ENCODE results near the gene ADK.
"Not testable (repeated sequence)": the region's sequence is repeated elsewhere in the genome, so short reads cannot be mapped to it uniquely, and the experiment has no call there.

The ADK gene

DNA sequence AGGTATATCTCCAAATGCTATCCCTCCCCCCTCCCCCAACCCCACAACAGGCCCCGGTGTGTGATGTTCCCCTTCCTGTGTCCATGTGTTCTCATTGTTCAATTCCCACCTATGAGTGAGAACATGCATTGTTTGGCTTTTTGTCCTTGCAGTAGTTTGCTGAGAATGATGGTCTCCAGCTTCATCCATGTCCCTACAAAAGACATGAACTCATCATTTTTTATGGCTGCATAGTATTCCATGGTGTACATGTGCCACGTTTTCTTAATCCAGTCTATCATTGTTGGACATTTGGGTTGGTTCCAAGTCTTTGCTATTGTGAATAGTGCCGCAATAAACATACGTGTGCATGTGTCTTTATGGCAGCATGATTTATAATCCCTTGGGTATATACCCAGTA is 417.9 kb downstream of the ADK start:
- not testable (repeated sequence) for H3K36me3 ChIP-seq (ENCODE audit: control insufficient read depth in 2 of 2, insufficient read depth in 2 of 2, low read length in 2 of 2); H3K27me3 ChIP-seq (ENCODE audit: control insufficient read depth in 2 of 2, insufficient read depth in 2 of 2, low read length in 2 of 2); H3K27ac ChIP-seq (ENCODE audit: low read depth in 2 of 2, low read length in 2 of 2); H3K4me1 ChIP-seq (ENCODE audit: control insufficient read depth in 2 of 2, insufficient read depth in 2 of 2, low read length in 2 of 2); H3K9me3 ChIP-seq (ENCODE audit: control insufficient read depth in 2 of 2, low read length in 2 of 2); H3K9ac ChIP-seq (ENCODE audit: low read depth in 1 of 2, low read length in 2 of 2); H3K4me3 ChIP-seq (ENCODE audit: low read length in 2 of 2)

DNA sequence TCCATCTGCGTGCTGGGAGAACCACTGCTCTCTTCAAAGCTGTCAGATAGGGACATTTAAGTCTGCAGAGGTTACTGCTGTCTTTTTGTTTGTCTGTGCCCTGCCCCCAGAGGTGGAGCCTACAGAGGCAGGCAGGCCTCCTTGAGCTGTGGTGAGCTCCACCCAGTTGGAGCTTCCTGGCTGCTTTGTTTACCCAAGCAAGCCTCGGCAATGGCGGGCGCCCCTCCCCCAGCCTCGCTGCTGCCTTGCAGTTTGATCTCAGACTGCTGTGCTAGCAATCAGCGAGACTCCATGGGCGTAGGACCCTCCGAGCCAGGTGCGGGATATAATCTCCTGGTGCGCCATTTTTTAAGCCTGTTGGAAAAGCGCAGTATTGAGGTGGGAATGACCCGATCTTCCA is 422.5 kb downstream of the ADK start:
- H3K4me1 ChIP-seq (ENCODE audit: control insufficient read depth in 2 of 2, insufficient read depth in 2 of 2, low read length in 2 of 2); H3K9ac ChIP-seq (ENCODE audit: low read depth in 1 of 2, low read length in 2 of 2); H3K4me3 ChIP-seq (ENCODE audit: low read length in 2 of 2); H3K27ac ChIP-seq (ENCODE audit: low read depth in 2 of 2, low read length in 2 of 2); H3K36me3 ChIP-seq (ENCODE audit: control insufficient read depth in 2 of 2, insufficient read depth in 2 of 2, low read length in 2 of 2); H3K9me3 ChIP-seq (ENCODE audit: control insufficient read depth in 2 of 2, low read length in 2 of 2); H3K27me3 ChIP-seq (ENCODE audit: control insufficient read depth in 2 of 2, insufficient read depth in 2 of 2, low read length in 2 of 2): not testable (repeated sequence)

GRCh38 chr10:74575191-74575720 is 424.2 kb downstream of the ADK start:
- Histone ChIP-seq H3K4me3 (ENCODE audit: low read length in 2 of 2) (no peak overlapping the region), H3K36me3 (ENCODE audit: control insufficient read depth in 2 of 2, insufficient read depth in 2 of 2, low read length in 2 of 2) (no peaks in the 10 kb centered on the region)

GRCh38 chr10:74575912-74576311 is 424.9 kb downstream of the ADK start:
- Histone ChIP-seq H3K4me1 (ENCODE audit: control insufficient read depth in 2 of 2, insufficient read depth in 2 of 2, low read length in 2 of 2) (no peaks in the 10 kb centered on the region), H3K36me3 (ENCODE audit: control insufficient read depth in 2 of 2, insufficient read depth in 2 of 2, low read length in 2 of 2) (no peaks in the 10 kb centered on the region), H3K27me3 (ENCODE audit: control insufficient read depth in 2 of 2, insufficient read depth in 2 of 2, low read length in 2 of 2) (no peaks in the 10 kb centered on the region), H3K4me3 (ENCODE audit: low read length in 2 of 2) (no peak overlapping the region), H3K9me3 (ENCODE audit: control insufficient read depth in 2 of 2, low read length in 2 of 2) (no peaks in the 10 kb centered on the region), H3K27ac (ENCODE audit: low read depth in 2 of 2, low read length in 2 of 2) (no peak overlapping the region), H3K9ac (ENCODE audit: low read depth in 1 of 2, low read length in 2 of 2) (no peak overlapping the region)

More at GRCh38 chr10:74575191-74575720, 424.2 kb downstream of the ADK start:
- H3K27ac ChIP-seq (ENCODE audit: low read depth in 2 of 2, low read length in 2 of 2), result no peak overlapping the region
- no peak overlapping the region for H3K9ac ChIP-seq (ENCODE audit: low read depth in 1 of 2, low read length in 2 of 2)
- no peaks in the 10 kb centered on the region for H3K27me3 ChIP-seq (ENCODE audit: control insufficient read depth in 2 of 2, insufficient read depth in 2 of 2, low read length in 2 of 2)
- H3K9me3 ChIP-seq (ENCODE audit: control insufficient read depth in 2 of 2, low read length in 2 of 2), result no peaks in the 10 kb centered on the region
- no peaks in the 10 kb centered on the region for H3K4me1 ChIP-seq (ENCODE audit: control insufficient read depth in 2 of 2, insufficient read depth in 2 of 2, low read length in 2 of 2)

DNA sequence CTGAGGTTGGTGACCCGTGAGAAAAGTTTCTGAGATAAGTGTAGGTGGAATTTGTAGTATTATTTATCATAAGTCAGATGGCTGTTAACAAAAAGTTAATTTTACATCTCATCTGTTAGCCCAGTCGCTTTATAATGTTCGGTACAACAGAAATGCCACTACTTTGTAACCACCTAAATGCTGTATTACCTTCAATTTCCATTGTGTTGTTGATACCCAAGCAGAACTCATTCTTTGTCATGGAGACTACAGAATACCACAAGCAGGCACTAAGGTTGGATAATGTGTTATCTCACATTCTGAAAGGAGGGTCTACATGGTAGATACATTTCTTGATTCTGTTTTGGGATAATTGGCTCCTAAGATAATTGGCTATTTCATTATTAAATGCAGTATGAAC is 425.6 kb downstream of the ADK start:
- H3K9me3 ChIP-seq (ENCODE audit: control insufficient read depth in 2 of 2, low read length in 2 of 2), result no peaks in the 10 kb centered on the region
- H3K27ac ChIP-seq (ENCODE audit: low read depth in 2 of 2, low read length in 2 of 2), result no peak overlapping the region
- H3K27me3 ChIP-seq (ENCODE audit: control insufficient read depth in 2 of 2, insufficient read depth in 2 of 2, low read length in 2 of 2), result no peaks in the 10 kb centered on the region
- H3K9ac ChIP-seq (ENCODE audit: low read depth in 1 of 2, low read length in 2 of 2), result no peak overlapping the region
- H3K4me3 ChIP-seq (ENCODE audit: low read length in 2 of 2), result no peak overlapping the region
- H3K36me3 ChIP-seq (ENCODE audit: control insufficient read depth in 2 of 2, insufficient read depth in 2 of 2, low read length in 2 of 2), result no peaks in the 10 kb centered on the region
- H3K4me1 ChIP-seq (ENCODE audit: control insufficient read depth in 2 of 2, insufficient read depth in 2 of 2, low read length in 2 of 2), result no peaks in the 10 kb centered on the region

DNA sequence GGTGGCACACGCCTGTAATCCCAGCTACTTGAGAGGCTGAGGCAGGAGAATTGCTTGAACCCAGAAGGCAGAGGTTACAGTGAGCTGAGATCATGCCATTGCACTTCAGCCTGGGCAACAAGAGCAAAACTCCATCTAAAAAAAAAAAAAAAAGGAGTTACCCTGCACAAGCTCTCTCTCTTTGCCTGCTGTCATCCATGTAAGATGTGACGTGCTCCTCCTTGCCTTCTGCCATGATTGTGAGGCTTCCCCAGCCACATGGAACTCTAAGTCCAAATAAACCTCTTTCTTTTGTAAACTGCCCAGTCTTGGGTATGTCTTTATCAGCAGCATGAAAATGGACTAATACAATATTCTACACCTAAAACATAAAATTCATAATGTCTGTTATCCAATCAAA is 429.4 kb downstream of the ADK start:
- H3K9me3 ChIP-seq (ENCODE audit: control insufficient read depth in 2 of 2, low read length in 2 of 2); H3K9ac ChIP-seq (ENCODE audit: low read depth in 1 of 2, low read length in 2 of 2); H3K27me3 ChIP-seq (ENCODE audit: control insufficient read depth in 2 of 2, insufficient read depth in 2 of 2, low read length in 2 of 2); H3K27ac ChIP-seq (ENCODE audit: low read depth in 2 of 2, low read length in 2 of 2); H3K4me3 ChIP-seq (ENCODE audit: low read length in 2 of 2); H3K36me3 ChIP-seq (ENCODE audit: control insufficient read depth in 2 of 2, insufficient read depth in 2 of 2, low read length in 2 of 2); H3K4me1 ChIP-seq (ENCODE audit: control insufficient read depth in 2 of 2, insufficient read depth in 2 of 2, low read length in 2 of 2): not testable (repeated sequence)

DNA sequence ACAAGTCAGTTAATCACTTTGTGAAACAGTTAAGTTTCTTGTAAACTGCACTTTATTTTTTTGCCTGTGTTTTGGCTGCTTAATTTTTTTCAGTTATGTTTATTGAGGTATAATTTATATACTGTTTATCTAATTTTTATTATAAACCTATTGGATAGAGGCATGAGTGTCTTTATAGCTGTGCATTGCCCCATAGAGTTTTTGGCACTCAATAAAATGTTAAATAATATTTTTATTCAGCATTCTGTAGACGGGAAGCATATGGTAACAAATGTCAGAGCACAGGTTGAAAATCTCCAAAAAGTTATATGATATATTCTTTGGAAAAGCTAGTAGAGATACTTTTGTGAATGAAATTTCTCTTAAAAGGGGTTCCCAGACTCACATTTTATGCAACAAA is 431.5 kb downstream of the ADK start:
- Histone ChIP-seq H3K27ac (ENCODE audit: low read depth in 2 of 2, low read length in 2 of 2) (no peak overlapping the region), H3K9me3 (ENCODE audit: control insufficient read depth in 2 of 2, low read length in 2 of 2) (no peaks in the 10 kb centered on the region), H3K4me1 (ENCODE audit: control insufficient read depth in 2 of 2, insufficient read depth in 2 of 2, low read length in 2 of 2) (peaks cover 0 to 2% of the 10 kb centered on the region in 2 donors), H3K4me3 (ENCODE audit: low read length in 2 of 2) (no peak overlapping the region), H3K36me3 (ENCODE audit: control insufficient read depth in 2 of 2, insufficient read depth in 2 of 2, low read length in 2 of 2) (no peaks in the 10 kb centered on the region), H3K27me3 (ENCODE audit: control insufficient read depth in 2 of 2, insufficient read depth in 2 of 2, low read length in 2 of 2) (no peaks in the 10 kb centered on the region), H3K9ac (ENCODE audit: low read depth in 1 of 2, low read length in 2 of 2) (no peak overlapping the region)

DNA sequence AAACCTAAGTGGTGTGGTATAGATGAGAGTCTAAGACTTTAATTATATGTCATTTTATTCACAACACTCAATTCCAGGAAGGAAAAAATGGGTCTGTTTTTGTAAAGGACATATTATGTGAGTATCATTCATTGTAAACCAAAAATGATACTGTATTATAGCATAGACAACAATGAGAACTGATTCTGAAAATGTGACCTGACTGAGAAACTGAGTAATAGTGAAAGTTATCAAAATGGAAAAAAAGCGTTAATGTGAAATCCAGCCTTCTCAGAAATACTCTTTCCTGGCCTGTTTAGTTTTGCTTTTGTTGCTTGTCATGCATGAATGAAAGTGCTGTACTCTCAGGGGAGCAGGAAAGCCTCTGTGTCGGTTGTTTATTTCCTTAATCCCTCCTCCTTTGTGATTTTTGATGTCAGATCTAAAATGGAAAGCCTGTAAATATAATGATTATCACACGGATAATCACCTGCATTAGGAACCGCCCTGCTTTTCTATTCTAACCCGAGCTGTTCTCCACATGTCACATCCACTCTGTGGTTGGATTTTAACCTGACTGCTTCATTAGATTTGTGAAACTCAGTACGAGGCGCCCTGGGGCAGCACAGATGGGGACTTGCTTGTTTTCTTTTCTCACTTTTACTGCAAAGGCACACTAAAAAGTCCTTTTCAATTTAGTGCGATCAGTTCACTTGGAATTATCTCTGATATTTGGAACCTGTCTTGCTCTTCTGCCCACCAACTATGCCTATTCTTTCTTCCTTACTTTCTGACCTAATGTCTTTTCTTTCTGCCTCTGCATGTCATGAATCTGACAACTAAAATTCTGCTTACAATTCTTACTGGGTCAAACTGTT is 434.4 kb downstream of the ADK start:
- Histone ChIP-seq H3K9ac (ENCODE audit: low read depth in 1 of 2, low read length in 2 of 2) (no peak overlapping the region), H3K27me3 (ENCODE audit: control insufficient read depth in 2 of 2, insufficient read depth in 2 of 2, low read length in 2 of 2) (no peaks in the 10 kb centered on the region), H3K36me3 (ENCODE audit: control insufficient read depth in 2 of 2, insufficient read depth in 2 of 2, low read length in 2 of 2) (no peaks in the 10 kb centered on the region), H3K27ac (ENCODE audit: low read depth in 2 of 2, low read length in 2 of 2) (peak overlapping the region in 1 of 2 donors; percentile 38), H3K4me1 (ENCODE audit: control insufficient read depth in 2 of 2, insufficient read depth in 2 of 2, low read length in 2 of 2) (peaks cover 0 to 6% of the 10 kb centered on the region in 2 donors), H3K9me3 (ENCODE audit: control insufficient read depth in 2 of 2, low read length in 2 of 2) (no peaks in the 10 kb centered on the region), H3K4me3 (ENCODE audit: low read length in 2 of 2) (no peak overlapping the region)

- peaks cover 0 to 6% of the 10 kb centered on the region in 2 donors for H3K4me1 ChIP-seq (ENCODE audit: control insufficient read depth in 2 of 2, insufficient read depth in 2 of 2, low read length in 2 of 2)
- no peaks in the 10 kb centered on the region for H3K27me3 ChIP-seq (ENCODE audit: control insufficient read depth in 2 of 2, insufficient read depth in 2 of 2, low read length in 2 of 2)
- H3K9me3 ChIP-seq (ENCODE audit: control insufficient read depth in 2 of 2, low read length in 2 of 2), result no peaks in the 10 kb centered on the region
- no peak overlapping the region for H3K4me3 ChIP-seq (ENCODE audit: low read length in 2 of 2)
- H3K36me3 ChIP-seq (ENCODE audit: control insufficient read depth in 2 of 2, insufficient read depth in 2 of 2, low read length in 2 of 2), result no peaks in the 10 kb centered on the region
- H3K27ac ChIP-seq (ENCODE audit: low read depth in 2 of 2, low read length in 2 of 2), result peak overlapping the region in 1 of 2 donors; percentile 38
- no peak overlapping the region for H3K9ac ChIP-seq (ENCODE audit: low read depth in 1 of 2, low read length in 2 of 2)
Measured at GRCh38 chr10:74586088-74586585, 435.1 kb downstream of the ADK start.

- no peaks in the 10 kb centered on the region for H3K9me3 ChIP-seq (ENCODE audit: control insufficient read depth in 2 of 2, low read length in 2 of 2)
- no peaks in the 10 kb centered on the region for H3K36me3 ChIP-seq (ENCODE audit: control insufficient read depth in 2 of 2, insufficient read depth in 2 of 2, low read length in 2 of 2)
- H3K4me3 ChIP-seq (ENCODE audit: low read length in 2 of 2), result no peak overlapping the region
- peaks cover 0 to 6% of the 10 kb centered on the region in 2 donors for H3K4me1 ChIP-seq (ENCODE audit: control insufficient read depth in 2 of 2, insufficient read depth in 2 of 2, low read length in 2 of 2)
- H3K27me3 ChIP-seq (ENCODE audit: control insufficient read depth in 2 of 2, insufficient read depth in 2 of 2, low read length in 2 of 2), result no peaks in the 10 kb centered on the region
- H3K27ac ChIP-seq (ENCODE audit: low read depth in 2 of 2, low read length in 2 of 2), result no peak overlapping the region
- H3K9ac ChIP-seq (ENCODE audit: low read depth in 1 of 2, low read length in 2 of 2), result no peak overlapping the region
Measured at GRCh38 chr10:74587109-74587854, 436.3 kb downstream of the ADK start.

All from mucosa of rectum (tissue), 2 donors.